ENCODE measurements around the gene KLRF2.

GRCh38 chr12:9932270-9932669, 51.0 kb downstream of the KLRF2 start, which contains the start of gene CLEC2A:
- TF ChIP-seq POLR2AphosphoS5 (IDR thresholded peaks at IDR 0.05) = no peak
- no peak for TF ChIP-seq CTCF (IDR thresholded peaks at IDR 0.05)
